Thyroid gland (tissue), 4 donors: ENCODE measurements around the gene MEIOC. TPM values are rescaled to one million over a fixed set of nuclear protein-coding genes. Genes with fewer than 3 reads are reported as not detected.

Source experiments
- DNase-seq, 2 donors: peaks; one replicate each; pipeline ENCODE4 v3.0.0-alpha.2; 2019
- H3K27ac ChIP-seq, 3 donors: fragments of 200-600 bp; sonication (generic); 1 replicate in 2 of 3; 2 replicates in 1 of 3; pipeline ENCODE4 v1.5.1; 2016 to 2019; ENCODE audit warnings: mild to moderate bottlenecking in 1 of 3, moderate library complexity in 1 of 3
- H3K27me3 ChIP-seq: fragments of 200-600 bp; sonication (generic); one replicate; pipeline ENCODE4 v1.5.1; 2019
- H3K36me3 ChIP-seq, 2 donors: fragments of 200-600 bp; sonication (generic); one replicate each; pipeline ENCODE4 v1.5.1; 2016 to 2019
- H3K4me1 ChIP-seq, 2 donors: fragments of 200-600 bp; sonication (generic); one replicate each; pipeline ENCODE4 v1.5.1; 2017 to 2019
- H3K4me3 ChIP-seq, 3 donors: fragments of 200-600 bp; sonication (generic); replicated peaks in 1 of 3; 1 replicate in 2 of 3; 2 replicates in 1 of 3; pipeline ENCODE4 v1.5.1; 2016; ENCODE audit warnings: mild to moderate bottlenecking in 1 of 3
- H3K9me3 ChIP-seq: fragments of 200-600 bp; sonication (generic); one replicate; pipeline ENCODE4 v1.5.1; 2017
- POLR2A ChIP-seq, 2 donors: fragments of 450-650 bp; IDR thresholded peaks; one replicate each; pipeline ENCODE4 v1.6.1; 2017; ENCODE audit warnings: antibody characterized with exemption in 2 of 2, mild to moderate bottlenecking in 2 of 2, moderate library complexity in 1 of 2
- WGBS, 2 donors: methylation state at CpG; one replicate each; pipeline ENCODE4 v1.1.5; 2017; 5-methylcytosine and 5-hydroxymethylcytosine counted together
- intact Hi-C: fragments of 100-400 bp; cut with DNase I; formaldehyde crosslinking; loops from one replicate; pipeline ENCODE4 v1.15.1; 2023
- total RNA-seq, 4 donors: library from RNA; depleted of rRNA; stranded (reverse); fragments of >200 nt; gene quantifications; one replicate each; pipeline ENCODE4 v1.2.3, GENCODE V29; 2016
- TF ChIP-seq, protein P1 (sequence below), 6 experiments: fragments of 200-600 bp in 3 of 6; fragments of 450-650 bp in 3 of 6; sonication (generic) in 3 of 6; IDR thresholded peaks; one replicate each; pipeline ENCODE4 v1.5.1; 2016 to 2019; ENCODE audit warnings: antibody characterized with exemption in 6 of 6, mild to moderate bottlenecking in 2 of 6, inconsistent platforms in 1 of 6, moderate library complexity in 1 of 6

MEIOC gene
- total RNA-seq, 4 donors from 2014 or later: 0.27 to 0.33 TPM; not detected in 2

DNA sequence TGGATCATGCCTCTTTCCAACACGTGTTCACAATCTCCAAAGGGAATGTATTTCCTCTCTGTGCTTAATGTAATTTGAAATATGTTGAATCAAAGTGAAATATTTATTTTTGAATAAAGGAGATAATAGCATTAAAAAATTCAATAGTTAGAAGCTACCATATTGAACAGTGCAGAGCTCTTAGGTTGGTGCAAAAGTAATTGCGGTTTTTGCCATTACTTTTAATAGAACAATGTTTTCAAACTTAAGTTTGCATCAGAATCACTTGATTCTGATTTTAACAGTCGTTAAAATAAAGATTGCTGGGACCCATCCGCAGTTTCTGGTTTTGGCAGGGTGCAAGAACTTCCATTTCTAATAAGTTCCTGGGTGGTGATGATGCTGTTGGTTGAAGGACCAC lies 10.0 kb upstream of the MEIOC start:
- intact Hi-C loops: no loop called here
- Histone ChIP-seq H3K4me3 (no peak overlapping the region), H3K27me3 (no peaks in the 10 kb centered on the region), H3K36me3 (no peaks in the 10 kb centered on the region), H3K27ac (no peak overlapping the region), H3K9me3 (no peaks in the 10 kb centered on the region), H3K4me1 (no peaks in the 10 kb centered on the region)
- WGBS, 2 donors: 88 to 89% methylated on average over 4 of the region's 4 CpGs
- TF ChIP-seq, protein P1, sequence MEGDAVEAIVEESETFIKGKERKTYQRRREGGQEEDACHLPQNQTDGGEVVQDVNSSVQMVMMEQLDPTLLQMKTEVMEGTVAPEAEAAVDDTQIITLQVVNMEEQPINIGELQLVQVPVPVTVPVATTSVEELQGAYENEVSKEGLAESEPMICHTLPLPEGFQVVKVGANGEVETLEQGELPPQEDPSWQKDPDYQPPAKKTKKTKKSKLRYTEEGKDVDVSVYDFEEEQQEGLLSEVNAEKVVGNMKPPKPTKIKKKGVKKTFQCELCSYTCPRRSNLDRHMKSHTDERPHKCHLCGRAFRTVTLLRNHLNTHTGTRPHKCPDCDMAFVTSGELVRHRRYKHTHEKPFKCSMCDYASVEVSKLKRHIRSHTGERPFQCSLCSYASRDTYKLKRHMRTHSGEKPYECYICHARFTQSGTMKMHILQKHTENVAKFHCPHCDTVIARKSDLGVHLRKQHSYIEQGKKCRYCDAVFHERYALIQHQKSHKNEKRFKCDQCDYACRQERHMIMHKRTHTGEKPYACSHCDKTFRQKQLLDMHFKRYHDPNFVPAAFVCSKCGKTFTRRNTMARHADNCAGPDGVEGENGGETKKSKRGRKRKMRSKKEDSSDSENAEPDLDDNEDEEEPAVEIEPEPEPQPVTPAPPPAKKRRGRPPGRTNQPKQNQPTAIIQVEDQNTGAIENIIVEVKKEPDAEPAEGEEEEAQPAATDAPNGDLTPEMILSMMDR (IDR thresholded peaks at IDR 0.05): no peak
- no peak for TF ChIP-seq POLR2A (IDR thresholded peaks at IDR 0.05)
- DNase-seq: no peak

DNA sequence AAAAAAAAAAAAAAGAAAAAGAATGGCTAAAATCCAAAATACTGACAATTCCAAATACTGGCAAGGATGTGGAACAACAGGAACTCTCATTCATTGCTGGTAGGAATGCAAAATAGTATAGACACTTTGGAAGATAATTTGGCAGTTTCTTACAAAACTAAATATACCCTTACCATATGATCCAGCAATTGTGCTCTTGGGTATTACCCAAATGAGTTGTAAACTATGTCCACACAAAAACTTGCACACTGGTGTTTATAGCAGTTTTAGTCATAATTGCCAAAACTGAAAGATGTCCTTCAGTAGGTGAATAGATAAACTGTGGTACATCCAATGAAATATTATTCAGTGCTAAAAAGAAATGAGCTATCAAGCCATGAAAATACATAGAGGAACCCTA lies 8.5 kb upstream of the MEIOC start:
- intact Hi-C loops: no loop called here
- H3K9me3 ChIP-seq: no peaks in the 10 kb centered on the region
- TF ChIP-seq, protein P1 (IDR thresholded peaks at IDR 0.05): no peak
- no peak for TF ChIP-seq POLR2A (IDR thresholded peaks at IDR 0.05)
- no peaks in the 10 kb centered on the region for H3K27me3 ChIP-seq
- no peak overlapping the region for H3K27ac ChIP-seq
- no peaks in the 10 kb centered on the region for H3K4me1 ChIP-seq
- DNase-seq: no peak
- H3K4me3 ChIP-seq: no peak overlapping the region
- H3K36me3 ChIP-seq: no peaks in the 10 kb centered on the region

DNA sequence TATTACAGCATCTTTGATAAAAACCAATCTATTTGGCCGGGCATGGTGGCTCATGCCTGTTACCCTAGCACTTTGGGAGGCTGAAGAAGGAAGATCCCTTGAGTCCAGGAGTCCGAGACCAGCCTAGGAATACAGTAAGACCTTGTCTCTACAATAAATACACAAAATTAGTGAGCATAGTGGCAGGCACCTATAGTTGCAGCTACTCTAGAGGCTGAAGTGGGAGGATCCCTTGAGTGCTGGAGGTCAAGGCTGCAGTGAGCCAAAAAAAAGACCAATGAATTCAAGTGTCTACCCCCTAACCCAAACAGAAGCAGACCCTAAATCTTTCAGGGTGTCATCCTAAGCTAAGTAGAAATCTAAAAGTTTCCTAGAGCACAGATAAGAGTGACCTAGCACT lies 7.3 kb upstream of the MEIOC start:
- Histone ChIP-seq H3K36me3 (no peaks in the 10 kb centered on the region), H3K27ac (no peak overlapping the region), H3K9me3 (no peaks in the 10 kb centered on the region), H3K27me3 (no peaks in the 10 kb centered on the region), H3K4me3 (no peak overlapping the region), H3K4me1 (no peaks in the 10 kb centered on the region)
- intact Hi-C loops: no loop called here
- no peak for TF ChIP-seq POLR2A (IDR thresholded peaks at IDR 0.05)
- TF ChIP-seq, protein P1 (IDR thresholded peaks at IDR 0.05): no peak
- no peak for DNase-seq
- WGBS, 2 donors: 82 to 85% methylated on average over 2 of the region's 2 CpGs

DNA sequence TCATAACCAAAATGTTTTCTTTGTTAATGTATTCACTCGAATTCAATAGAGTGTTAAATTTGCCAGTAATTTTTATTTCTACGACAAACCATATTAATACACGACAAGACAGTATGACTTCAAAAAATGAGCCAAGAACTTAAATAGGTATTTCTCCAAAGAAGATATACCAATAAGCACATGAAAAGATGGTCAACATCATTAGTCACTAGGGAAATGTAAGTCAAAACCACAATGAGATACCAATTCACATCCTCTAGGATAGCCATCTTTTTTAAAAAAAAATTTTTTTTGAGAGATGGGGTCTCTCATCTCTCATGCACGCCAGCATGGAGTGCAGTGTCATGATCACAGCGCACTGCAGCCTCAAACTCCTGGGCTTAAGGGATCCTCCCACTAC lies 5.0 kb upstream of the MEIOC start:
- no peaks in the 10 kb centered on the region for H3K36me3 ChIP-seq
- intact Hi-C loops: no loop called here
- 79 to 81% methylated on average over 5 of the region's 5 CpGs for WGBS, 2 donors
- peaks cover 0 to 3% of the 10 kb centered on the region in 2 donors for H3K4me1 ChIP-seq
- TF ChIP-seq, protein P1 (IDR thresholded peaks at IDR 0.05): no peak
- TF ChIP-seq POLR2A (IDR thresholded peaks at IDR 0.05): no peak
- no peaks in the 10 kb centered on the region for H3K9me3 ChIP-seq
- H3K4me3 ChIP-seq: no peak overlapping the region
- no peak for DNase-seq
- H3K27me3 ChIP-seq: peaks cover 7% of the 10 kb centered on the region
- no peak overlapping the region for H3K27ac ChIP-seq

DNA sequence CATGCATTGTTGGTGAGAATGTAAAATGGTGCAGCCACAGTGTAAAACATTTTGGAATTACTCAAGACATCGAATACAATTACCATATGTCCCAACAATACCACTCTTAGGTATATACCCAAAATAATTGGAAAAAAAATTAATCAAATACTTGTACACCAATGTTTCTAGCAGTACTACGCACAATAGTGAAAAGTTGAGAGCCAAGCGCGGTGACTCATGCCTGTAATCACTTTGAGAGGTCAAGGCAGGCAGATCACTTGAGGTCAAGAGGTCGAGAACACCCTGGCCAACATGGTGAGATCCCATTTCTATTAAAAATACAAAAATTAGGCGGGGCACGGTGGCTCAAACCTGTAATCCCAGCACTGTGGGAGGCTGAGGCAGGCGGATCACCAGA lies 3.5 kb upstream of the MEIOC start:
- DNase-seq: no peak
- H3K4me3 ChIP-seq: no peak overlapping the region
- TF ChIP-seq POLR2A (IDR thresholded peaks at IDR 0.05): no peak
- TF ChIP-seq, protein P1 (IDR thresholded peaks at IDR 0.05): no peak
- H3K9me3 ChIP-seq: no peaks in the 10 kb centered on the region
- peaks cover 0 to 8% of the 10 kb centered on the region in 2 donors for H3K4me1 ChIP-seq
- H3K27me3 ChIP-seq: peaks cover 17% of the 10 kb centered on the region
- H3K36me3 ChIP-seq: no peaks in the 10 kb centered on the region
- H3K27ac ChIP-seq: no peak overlapping the region
- 84% methylated on average over 8 of the region's 8 CpGs for WGBS, 2 donors
- intact Hi-C loops: no loop called here
